ENCODE results near the gene HJURP. TPM values are rescaled to one million over a fixed set of nuclear protein-coding genes. Genes with fewer than 3 reads are reported as not detected.

HJURP gene
- total and polyA plus RNA-seq, 9 of the 15 experiments (the other 6 are each of a cell fraction or from before 2014, with no cell fraction given) = 13.8 to 102 (median 28.3) TPM

DNA sequence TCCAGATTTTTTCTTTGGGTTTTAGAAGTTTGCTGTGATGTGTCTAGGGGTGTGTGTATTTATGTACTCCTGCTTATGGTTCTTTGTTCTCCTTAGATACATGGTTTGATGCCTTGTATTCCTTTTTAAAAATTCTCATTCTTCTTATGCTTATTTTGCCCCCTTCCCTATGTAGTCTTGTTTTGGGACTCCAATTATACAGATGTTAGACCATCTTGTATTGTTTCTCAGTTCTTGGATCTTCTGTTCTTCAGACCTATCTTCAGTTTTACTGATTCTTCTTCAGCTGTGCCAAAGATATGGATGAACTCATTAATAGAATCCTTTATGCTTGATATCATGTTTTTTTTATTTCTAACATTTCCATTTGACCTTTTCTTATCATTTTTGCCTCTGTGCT, 28.0 kb upstream of the HJURP start (continued):
- TF ChIP-seq, protein P1, sequence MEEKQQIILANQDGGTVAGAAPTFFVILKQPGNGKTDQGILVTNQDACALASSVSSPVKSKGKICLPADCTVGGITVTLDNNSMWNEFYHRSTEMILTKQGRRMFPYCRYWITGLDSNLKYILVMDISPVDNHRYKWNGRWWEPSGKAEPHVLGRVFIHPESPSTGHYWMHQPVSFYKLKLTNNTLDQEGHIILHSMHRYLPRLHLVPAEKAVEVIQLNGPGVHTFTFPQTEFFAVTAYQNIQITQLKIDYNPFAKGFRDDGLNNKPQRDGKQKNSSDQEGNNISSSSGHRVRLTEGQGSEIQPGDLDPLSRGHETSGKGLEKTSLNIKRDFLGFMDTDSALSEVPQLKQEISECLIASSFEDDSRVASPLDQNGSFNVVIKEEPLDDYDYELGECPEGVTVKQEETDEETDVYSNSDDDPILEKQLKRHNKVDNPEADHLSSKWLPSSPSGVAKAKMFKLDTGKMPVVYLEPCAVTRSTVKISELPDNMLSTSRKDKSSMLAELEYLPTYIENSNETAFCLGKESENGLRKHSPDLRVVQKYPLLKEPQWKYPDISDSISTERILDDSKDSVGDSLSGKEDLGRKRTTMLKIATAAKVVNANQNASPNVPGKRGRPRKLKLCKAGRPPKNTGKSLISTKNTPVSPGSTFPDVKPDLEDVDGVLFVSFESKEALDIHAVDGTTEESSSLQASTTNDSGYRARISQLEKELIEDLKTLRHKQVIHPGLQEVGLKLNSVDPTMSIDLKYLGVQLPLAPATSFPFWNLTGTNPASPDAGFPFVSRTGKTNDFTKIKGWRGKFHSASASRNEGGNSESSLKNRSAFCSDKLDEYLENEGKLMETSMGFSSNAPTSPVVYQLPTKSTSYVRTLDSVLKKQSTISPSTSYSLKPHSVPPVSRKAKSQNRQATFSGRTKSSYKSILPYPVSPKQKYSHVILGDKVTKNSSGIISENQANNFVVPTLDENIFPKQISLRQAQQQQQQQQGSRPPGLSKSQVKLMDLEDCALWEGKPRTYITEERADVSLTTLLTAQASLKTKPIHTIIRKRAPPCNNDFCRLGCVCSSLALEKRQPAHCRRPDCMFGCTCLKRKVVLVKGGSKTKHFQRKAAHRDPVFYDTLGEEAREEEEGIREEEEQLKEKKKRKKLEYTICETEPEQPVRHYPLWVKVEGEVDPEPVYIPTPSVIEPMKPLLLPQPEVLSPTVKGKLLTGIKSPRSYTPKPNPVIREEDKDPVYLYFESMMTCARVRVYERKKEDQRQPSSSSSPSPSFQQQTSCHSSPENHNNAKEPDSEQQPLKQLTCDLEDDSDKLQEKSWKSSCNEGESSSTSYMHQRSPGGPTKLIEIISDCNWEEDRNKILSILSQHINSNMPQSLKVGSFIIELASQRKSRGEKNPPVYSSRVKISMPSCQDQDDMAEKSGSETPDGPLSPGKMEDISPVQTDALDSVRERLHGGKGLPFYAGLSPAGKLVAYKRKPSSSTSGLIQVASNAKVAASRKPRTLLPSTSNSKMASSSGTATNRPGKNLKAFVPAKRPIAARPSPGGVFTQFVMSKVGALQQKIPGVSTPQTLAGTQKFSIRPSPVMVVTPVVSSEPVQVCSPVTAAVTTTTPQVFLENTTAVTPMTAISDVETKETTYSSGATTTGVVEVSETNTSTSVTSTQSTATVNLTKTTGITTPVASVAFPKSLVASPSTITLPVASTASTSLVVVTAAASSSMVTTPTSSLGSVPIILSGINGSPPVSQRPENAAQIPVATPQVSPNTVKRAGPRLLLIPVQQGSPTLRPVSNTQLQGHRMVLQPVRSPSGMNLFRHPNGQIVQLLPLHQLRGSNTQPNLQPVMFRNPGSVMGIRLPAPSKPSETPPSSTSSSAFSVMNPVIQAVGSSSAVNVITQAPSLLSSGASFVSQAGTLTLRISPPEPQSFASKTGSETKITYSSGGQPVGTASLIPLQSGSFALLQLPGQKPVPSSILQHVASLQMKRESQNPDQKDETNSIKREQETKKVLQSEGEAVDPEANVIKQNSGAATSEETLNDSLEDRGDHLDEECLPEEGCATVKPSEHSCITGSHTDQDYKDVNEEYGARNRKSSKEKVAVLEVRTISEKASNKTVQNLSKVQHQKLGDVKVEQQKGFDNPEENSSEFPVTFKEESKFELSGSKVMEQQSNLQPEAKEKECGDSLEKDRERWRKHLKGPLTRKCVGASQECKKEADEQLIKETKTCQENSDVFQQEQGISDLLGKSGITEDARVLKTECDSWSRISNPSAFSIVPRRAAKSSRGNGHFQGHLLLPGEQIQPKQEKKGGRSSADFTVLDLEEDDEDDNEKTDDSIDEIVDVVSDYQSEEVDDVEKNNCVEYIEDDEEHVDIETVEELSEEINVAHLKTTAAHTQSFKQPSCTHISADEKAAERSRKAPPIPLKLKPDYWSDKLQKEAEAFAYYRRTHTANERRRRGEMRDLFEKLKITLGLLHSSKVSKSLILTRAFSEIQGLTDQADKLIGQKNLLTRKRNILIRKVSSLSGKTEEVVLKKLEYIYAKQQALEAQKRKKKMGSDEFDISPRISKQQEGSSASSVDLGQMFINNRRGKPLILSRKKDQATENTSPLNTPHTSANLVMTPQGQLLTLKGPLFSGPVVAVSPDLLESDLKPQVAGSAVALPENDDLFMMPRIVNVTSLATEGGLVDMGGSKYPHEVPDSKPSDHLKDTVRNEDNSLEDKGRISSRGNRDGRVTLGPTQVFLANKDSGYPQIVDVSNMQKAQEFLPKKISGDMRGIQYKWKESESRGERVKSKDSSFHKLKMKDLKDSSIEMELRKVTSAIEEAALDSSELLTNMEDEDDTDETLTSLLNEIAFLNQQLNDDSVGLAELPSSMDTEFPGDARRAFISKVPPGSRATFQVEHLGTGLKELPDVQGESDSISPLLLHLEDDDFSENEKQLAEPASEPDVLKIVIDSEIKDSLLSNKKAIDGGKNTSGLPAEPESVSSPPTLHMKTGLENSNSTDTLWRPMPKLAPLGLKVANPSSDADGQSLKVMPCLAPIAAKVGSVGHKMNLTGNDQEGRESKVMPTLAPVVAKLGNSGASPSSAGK (IDR thresholded peaks at IDR 0.05) = no peak
- no peak for TF ChIP-seq SP1 (CRISPR knock-in tag; IDR thresholded peaks at IDR 0.05)
- TF ChIP-seq, protein P2, sequence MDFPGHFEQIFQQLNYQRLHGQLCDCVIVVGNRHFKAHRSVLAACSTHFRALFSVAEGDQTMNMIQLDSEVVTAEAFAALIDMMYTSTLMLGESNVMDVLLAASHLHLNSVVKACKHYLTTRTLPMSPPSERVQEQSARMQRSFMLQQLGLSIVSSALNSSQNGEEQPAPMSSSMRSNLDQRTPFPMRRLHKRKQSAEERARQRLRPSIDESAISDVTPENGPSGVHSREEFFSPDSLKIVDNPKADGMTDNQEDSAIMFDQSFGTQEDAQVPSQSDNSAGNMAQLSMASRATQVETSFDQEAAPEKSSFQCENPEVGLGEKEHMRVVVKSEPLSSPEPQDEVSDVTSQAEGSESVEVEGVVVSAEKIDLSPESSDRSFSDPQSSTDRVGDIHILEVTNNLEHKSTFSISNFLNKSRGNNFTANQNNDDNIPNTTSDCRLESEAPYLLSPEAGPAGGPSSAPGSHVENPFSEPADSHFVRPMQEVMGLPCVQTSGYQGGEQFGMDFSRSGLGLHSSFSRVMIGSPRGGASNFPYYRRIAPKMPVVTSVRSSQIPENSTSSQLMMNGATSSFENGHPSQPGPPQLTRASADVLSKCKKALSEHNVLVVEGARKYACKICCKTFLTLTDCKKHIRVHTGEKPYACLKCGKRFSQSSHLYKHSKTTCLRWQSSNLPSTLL (IDR thresholded peaks at IDR 0.05) = no peak
- no peak for TF ChIP-seq SRF (CRISPR knock-in tag; IDR thresholded peaks at IDR 0.05)
- no peak for TF ChIP-seq IRF2 (CRISPR knock-in tag; IDR thresholded peaks at IDR 0.05)
- TF ChIP-seq, protein P3, sequence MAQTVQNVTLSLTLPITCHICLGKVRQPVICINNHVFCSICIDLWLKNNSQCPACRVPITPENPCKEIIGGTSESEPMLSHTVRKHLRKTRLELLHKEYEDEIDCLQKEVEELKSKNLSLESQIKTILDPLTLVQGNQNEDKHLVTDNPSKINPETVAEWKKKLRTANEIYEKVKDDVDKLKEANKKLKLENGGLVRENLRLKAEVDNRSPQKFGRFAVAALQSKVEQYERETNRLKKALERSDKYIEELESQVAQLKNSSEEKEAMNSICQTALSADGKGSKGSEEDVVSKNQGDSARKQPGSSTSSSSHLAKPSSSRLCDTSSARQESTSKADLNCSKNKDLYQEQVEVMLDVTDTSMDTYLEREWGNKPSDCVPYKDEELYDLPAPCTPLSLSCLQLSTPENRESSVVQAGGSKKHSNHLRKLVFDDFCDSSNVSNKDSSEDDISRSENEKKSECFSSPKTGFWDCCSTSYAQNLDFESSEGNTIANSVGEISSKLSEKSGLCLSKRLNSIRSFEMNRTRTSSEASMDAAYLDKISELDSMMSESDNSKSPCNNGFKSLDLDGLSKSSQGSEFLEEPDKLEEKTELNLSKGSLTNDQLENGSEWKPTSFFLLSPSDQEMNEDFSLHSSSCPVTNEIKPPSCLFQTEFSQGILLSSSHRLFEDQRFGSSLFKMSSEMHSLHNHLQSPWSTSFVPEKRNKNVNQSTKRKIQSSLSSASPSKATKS (CRISPR knock-in tag; IDR thresholded peaks at IDR 0.05) = no peak
- no peak for TF ChIP-seq SREBF1 (IDR thresholded peaks at IDR 0.05; ENCODE audit: borderline replicate concordance, low read depth, low read length)
- TF ChIP-seq ARHGAP35 (IDR thresholded peaks at IDR 0.05; ENCODE audit: partially characterized antibody) = no peak
- TF ChIP-seq XRCC3 (IDR thresholded peaks at IDR 0.05) = no peak

All from K562 (cell line).